ENCODE results near the gene BICD1. TPM values are rescaled to one million over a fixed set of nuclear protein-coding genes. Genes with fewer than 3 reads are reported as not detected.

BICD1 gene
- polyA plus RNA-seq, 1 experiment, result 20.1 TPM

DNA sequence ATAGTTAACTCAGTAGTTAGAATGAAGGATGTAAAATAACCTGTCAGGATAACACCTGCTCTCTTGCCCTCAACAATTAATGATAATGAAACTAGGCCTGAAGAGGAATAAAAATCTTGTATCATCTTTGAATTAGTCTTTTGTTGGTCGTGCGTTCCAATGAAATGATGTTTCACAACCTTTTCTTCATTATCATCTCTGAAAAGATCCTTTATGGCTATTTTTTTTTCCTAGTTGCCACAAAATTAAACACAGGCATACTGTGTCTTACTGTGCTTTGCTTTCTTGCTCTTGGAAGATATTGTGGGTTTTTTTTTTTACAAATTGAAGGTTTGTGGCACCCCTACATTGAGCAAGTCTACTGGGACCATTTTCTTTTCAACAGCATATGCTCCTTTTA, 128.6 kb downstream of the BICD1 start:
- no peak for DNase-seq (ENCODE audit: low read depth, low spot score)
- Histone ChIP-seq H3K4me3 (ENCODE audit: low read depth, low read length) (no peak overlapping the region), H3K9me3 (ENCODE audit: control insufficient read depth, insufficient read depth, low read length) (no peaks in the 10 kb centered on the region; the same call in 1 of the 2 replicates), H3K27ac (ENCODE audit: low read depth, low read length) (no peak overlapping the region), H3K27me3 (ENCODE audit: control insufficient read depth, insufficient read depth, low read length) (no peaks in the 10 kb centered on the region)
- ChIA-PET CTCF (no interaction called here), POLR2A (no interaction called here)
- TF ChIP-seq, protein P1, sequence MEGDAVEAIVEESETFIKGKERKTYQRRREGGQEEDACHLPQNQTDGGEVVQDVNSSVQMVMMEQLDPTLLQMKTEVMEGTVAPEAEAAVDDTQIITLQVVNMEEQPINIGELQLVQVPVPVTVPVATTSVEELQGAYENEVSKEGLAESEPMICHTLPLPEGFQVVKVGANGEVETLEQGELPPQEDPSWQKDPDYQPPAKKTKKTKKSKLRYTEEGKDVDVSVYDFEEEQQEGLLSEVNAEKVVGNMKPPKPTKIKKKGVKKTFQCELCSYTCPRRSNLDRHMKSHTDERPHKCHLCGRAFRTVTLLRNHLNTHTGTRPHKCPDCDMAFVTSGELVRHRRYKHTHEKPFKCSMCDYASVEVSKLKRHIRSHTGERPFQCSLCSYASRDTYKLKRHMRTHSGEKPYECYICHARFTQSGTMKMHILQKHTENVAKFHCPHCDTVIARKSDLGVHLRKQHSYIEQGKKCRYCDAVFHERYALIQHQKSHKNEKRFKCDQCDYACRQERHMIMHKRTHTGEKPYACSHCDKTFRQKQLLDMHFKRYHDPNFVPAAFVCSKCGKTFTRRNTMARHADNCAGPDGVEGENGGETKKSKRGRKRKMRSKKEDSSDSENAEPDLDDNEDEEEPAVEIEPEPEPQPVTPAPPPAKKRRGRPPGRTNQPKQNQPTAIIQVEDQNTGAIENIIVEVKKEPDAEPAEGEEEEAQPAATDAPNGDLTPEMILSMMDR (IDR thresholded peaks at IDR 0.05; ENCODE audit: low read depth, low read length), result no peak

GRCh38 chr12:32240162-32240561, 133.5 kb downstream of the BICD1 start:
- Histone ChIP-seq H3K27ac (ENCODE audit: low read depth, low read length) (no peak overlapping the region), H3K4me3 (ENCODE audit: low read depth, low read length) (no peak overlapping the region), H3K27me3 (ENCODE audit: control insufficient read depth, insufficient read depth, low read length) (no peaks in the 10 kb centered on the region), H3K9me3 (ENCODE audit: control insufficient read depth, insufficient read depth, low read length) (no peaks in the 10 kb centered on the region; the same call in 1 of the 2 replicates)
- CTCF ChIA-PET, result no interaction called here
- DNase-seq (ENCODE audit: low read depth, low spot score), result no peak
- POLR2A ChIA-PET, result no interaction called here
- TF ChIP-seq, protein P1 (IDR thresholded peaks at IDR 0.05; ENCODE audit: low read depth, low read length), result no peak

DNA sequence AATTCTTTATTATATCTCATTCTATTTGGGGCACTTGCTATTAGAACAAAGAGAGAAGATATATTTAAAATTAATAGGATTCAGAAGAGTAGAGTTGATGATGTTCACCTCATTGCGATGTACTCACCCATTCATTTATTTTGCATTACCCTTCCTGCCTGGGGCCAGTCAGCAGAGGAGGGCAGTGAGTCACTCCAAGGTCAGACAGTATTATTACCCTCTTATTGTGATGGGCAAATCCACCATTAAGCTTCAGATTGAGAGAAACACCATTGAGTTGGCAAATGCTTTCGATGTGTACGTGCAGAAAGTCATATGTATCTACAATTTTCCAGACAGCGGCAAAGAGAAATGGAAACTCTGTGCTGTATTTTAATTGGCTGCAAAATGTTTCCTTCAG, 134.2 kb downstream of the BICD1 start:
- DNase-seq (ENCODE audit: low read depth, low spot score), result no peak
- Histone ChIP-seq H3K27me3 (ENCODE audit: control insufficient read depth, insufficient read depth, low read length) (no peaks in the 10 kb centered on the region), H3K4me3 (ENCODE audit: low read depth, low read length) (no peak overlapping the region), H3K9me3 (ENCODE audit: control insufficient read depth, insufficient read depth, low read length) (no peaks in the 10 kb centered on the region; the same call in 1 of the 2 replicates), H3K27ac (ENCODE audit: low read depth, low read length) (no peak overlapping the region)
- TF ChIP-seq, protein P1 (IDR thresholded peaks at IDR 0.05; ENCODE audit: low read depth, low read length), result no peak
- ChIA-PET CTCF (no interaction called here), POLR2A (no interaction called here)

- no peak overlapping the region for H3K4me3 ChIP-seq (ENCODE audit: low read depth, low read length)
- no peak overlapping the region for H3K27ac ChIP-seq (ENCODE audit: low read depth, low read length)
- no peaks in the 10 kb centered on the region for H3K27me3 ChIP-seq (ENCODE audit: control insufficient read depth, insufficient read depth, low read length)
- TF ChIP-seq, protein P1 (IDR thresholded peaks at IDR 0.05; ENCODE audit: low read depth, low read length), result no peak
- DNase-seq (ENCODE audit: low read depth, low spot score), result no peak
- CTCF ChIA-PET, result no interaction called here
- H3K9me3 ChIP-seq (ENCODE audit: control insufficient read depth, insufficient read depth, low read length), result no peaks in the 10 kb centered on the region; the same call in 1 of the 2 replicates
- POLR2A ChIA-PET, result no interaction called here
Measured at GRCh38 chr12:32242641-32243040, 136.0 kb downstream of the BICD1 start.

DNA sequence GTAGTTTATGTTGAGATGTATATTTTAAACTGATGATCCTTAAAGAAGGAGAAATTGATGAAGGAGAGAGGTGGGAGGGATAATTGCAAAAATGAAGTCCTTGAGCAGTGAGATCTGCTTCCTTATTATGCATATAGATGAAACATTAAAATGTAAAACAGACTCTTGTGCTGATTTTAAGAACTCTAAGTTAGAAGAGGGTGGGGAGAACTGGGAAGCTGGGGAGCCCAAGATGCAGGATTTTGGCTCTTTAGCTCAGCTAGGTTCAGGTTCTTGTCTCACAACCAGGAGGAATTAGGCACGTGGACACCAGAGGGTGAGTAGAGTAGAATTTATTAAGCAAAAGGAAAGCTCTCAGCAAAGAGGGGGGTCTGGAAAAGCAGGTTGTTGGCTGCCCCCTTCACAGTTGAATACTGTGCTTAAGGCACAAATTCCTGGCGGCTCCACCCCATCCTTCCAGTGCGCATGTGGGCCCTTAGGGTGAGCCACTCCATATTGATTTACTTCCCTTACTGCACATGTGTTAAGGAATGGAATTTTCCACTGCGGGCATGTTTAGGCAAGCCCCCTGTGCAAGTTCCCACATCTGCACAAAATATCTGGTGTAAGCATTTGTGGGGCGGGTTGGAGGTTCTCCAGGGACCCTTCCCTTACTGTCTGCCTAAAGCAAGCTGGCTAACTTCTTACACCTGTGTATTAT, 141.9 kb downstream of the BICD1 start:
- 0 out of 2 replicates have a peak, but pooled peaks cover 2% of the 10 kb centered on the region for H3K9me3 ChIP-seq (ENCODE audit: control insufficient read depth, insufficient read depth, low read length)
- POLR2A ChIA-PET, result no interaction called here
- no peak overlapping the region for H3K4me3 ChIP-seq (ENCODE audit: low read depth, low read length)
- TF ChIP-seq, protein P1 (IDR thresholded peaks at IDR 0.05; ENCODE audit: low read depth, low read length), result no peak
- no peak overlapping the region for H3K27ac ChIP-seq (ENCODE audit: low read depth, low read length)
- DNase-seq (ENCODE audit: low read depth, low spot score), result no peak
- CTCF ChIA-PET, result interaction anchor here (1.1 kb wide), 1 partner anchor 17 kb away, joined by 4 read pairs; no protein-coding TSS in a partner anchor
- no peaks in the 10 kb centered on the region for H3K27me3 ChIP-seq (ENCODE audit: control insufficient read depth, insufficient read depth, low read length)
